HG02885 (cell line): Measurements from ENCODE around the gene NLGN3.
"Not testable (repeated sequence)": the region's sequence is repeated elsewhere in the genome, so short reads cannot be mapped to it uniquely, and the experiment has no call there.

Experiments used
- ATAC-seq: cut with Tn5 transposase; IDR thresholded peaks from one replicate; pipeline ENCODE4 v1.9.1; 2021; ENCODE audit warnings: mild to moderate bottlenecking; ENCODE audit not compliant: unreplicated experiment, poor library complexity

Gene NLGN3

DNA sequence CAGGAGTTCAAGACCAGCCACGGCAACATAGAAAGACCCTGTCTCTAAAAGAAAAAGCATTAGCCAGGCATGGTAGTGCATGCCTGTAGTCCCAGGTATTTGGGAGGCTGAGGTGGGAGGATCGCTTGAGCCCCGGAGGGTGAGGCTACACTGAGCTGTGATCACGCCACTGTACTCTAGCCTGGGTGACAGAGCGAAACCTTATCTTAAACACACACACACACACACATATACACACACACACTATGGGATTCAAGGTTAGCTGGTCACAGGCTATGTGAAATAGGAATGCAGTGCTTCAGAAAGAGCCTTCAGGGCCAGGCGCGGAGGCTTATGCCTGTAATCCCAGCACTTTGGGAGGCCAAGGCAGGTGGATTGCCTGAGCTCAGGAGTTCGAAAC, 23.5 kb downstream of the NLGN3 start:
- no peak for ATAC-seq

DNA sequence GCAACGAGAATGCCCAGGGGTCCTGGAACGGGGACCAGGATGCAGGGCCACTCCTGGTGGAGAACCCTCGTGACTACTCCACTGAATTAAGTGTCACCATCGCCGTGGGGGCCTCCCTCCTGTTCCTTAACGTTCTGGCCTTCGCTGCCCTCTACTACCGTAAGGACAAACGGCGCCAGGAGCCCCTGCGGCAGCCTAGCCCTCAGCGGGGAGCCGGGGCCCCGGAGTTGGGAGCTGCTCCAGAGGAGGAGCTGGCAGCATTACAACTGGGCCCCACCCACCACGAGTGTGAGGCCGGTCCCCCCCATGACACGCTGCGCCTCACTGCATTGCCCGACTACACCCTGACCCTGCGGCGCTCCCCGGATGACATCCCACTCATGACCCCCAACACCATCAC, 24.9 kb downstream of the NLGN3 start:
- ATAC-seq: no peak

DNA sequence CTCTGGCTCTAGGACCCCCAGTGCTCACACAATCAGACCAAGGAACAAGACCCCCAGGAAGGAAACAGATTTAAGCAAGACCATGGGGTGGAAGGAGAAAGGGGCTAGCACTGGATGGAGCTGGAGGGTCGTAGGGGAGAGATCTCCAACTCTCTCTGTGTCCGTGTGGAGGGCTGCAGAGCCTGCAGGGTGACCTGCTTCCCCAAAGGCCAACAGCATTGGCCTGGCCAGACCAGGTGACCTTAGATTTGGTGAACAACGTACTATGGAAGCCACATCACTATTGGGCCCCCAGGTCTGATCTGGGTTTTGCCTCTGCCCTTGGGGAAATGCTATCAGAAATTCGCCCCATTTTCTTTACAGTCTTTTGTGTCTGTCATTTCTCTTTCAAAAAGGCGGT, 26.0 kb downstream of the NLGN3 start:
- no peak for ATAC-seq

DNA sequence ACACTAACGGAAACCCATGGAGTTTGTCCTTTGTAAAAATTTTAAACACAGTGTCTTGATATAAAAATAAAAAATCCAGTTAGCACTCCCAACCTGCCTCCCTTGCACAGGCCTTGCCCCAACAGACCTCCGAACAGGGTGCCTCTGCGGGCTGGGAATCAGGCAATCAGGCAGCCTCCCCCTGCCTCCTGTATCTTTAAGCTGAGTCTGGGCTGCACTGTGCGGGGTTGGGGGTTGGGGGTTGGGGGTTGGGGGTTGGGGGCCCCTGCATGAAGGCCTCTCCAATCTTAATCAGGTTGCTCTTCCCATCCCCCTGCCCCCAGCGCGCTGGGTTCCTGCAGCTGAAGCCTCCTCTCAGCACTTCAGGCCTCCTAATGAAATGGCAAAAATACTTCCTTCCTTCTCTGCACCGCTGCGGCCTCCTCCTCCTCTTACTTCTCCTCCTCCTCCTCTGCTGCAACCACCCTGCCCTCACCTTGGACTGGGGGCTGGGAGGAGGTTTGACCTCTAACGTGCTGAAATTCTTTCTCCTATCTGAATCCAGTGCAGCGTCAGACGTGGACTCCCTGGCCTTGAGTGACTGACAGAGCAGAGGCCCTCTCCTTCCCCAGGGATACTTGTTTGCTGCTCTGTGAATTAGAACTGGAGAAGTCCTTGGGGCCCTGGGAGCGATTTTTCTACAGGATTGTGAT, 26.6 kb downstream of the NLGN3 start:
- no peak for ATAC-seq

GRCh38 chrX:71173440-71173839, 28.8 kb downstream of the NLGN3 start:
- no peak for ATAC-seq

DNA sequence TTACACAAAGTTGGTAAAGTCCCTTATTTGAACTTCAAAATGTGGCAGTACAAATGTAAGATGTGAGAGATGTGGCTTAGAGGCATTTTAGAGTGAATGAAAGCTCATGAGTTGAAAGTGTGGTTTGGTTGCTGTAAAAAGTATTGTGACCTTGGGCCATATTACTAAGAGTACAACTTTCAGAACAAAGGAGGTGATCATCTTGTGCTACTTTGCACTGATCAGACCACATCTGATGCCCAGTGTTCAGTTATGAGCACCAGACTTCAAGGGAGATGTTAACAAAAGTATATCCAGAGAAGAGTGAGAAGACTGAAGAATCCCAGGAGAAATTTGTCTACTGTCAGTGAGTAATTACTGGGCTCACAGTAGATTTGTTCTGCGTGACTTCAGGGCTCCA, 30.2 kb downstream of the NLGN3 start:
- no peak for ATAC-seq

DNA sequence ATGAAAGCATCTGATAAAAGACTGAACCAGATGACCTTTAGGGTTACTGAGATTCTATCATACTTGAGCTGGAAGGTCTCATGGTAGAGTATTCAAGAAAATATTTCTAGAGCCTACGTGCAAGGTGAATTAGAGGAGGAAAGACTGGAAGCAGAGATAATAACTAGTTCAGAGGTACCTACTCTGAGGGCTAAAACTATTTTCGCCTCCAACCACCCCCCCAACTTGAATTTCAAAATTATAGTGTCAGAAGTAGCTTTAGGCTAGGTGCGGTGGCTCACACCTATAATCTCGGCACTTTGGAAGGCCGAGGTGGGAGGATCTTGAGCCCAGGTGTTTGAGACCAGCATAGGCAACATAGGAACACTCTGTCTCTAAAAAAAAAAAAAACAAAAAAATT, 30.9 kb downstream of the NLGN3 start:
- ATAC-seq: no peak

DNA sequence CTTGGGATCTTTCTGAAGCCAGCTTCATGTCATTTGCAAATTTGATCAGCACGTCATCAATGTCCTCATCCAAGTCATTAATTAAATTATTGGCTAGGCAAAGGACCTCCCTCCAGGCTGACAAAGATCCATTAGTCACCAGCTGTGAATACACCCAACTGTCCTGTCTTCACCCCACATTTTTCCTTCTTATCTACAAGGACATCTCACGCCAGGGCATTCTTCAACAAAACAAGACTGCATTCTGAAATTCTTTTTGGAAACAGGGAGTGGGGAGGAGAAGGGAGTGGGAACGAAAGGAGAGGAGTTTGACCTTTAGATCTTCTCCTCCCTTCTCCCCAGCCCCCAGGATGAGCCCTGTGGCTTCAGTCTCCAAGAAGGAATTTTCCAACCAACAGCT, 32.7 kb downstream of the NLGN3 start:
- no peak for ATAC-seq

- ATAC-seq: no peak
Measured at GRCh38 chrX:71178908-71179307, 34.3 kb downstream of the NLGN3 start.

- not testable (repeated sequence) for ATAC-seq
Measured at GRCh38 chrX:71180579-71181265, 36.1 kb downstream of the NLGN3 start.

DNA sequence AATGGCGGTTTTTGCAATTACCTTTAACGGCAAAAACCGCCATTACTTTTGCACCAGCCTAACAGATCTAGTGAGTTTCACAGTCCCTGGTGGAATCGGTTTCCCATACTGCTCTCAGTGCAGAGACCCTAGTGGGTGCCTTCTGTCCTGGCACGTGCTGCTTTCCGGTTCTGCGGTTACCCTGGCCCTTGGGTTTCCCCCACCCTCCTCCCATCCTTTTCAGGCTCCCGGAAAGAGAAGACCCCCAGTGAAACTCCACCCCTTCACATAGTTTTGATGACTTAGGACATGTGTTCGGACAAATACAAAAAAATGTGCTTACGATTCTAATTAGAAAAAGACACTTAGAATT, 36.9 kb downstream of the NLGN3 start:
- peak; percentile 34 for ATAC-seq

DNA sequence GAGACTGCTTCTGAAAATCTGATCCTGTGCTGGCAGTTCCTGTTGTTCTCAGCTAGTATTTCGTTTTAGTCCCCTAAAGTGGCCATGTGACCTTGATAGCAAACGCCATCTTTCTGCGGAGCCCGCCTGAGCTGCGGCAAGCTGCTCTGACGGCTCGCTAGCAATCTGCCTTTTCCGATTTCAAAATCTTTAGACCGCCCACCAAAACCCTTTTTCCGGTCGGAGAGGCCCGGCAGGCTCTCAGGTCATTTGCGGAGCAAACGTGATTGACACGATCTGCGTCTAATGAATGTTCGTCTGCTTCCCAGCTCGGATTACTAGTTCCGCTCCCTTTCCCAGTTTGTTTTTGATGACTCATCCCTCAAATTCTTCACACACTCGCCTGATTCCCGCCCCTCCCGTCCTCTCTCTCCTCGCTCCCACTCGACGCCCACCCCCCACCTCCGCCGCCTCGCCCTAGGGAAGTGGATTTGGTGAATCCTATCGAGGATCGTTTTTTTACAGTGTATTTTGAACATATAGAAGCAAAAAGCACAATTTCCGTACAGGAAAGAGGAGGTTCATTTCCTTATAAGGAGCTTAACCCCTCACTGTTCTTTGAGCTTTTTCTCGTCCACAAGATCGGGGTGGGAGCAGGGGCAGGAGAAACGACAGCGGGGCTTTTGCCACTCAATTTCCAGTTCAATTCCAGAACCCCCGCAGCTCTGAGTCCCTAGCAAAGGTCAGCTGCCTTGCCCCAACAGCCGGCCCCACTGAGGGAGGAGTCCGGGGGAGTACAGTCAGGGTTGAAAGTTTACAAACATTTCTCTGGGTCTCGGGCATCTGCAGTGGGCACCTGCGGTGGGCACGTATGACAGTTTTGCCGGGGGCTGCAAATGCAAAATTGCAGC, 37.5 kb downstream of the NLGN3 start:
- ATAC-seq: peak; percentile 83

- ATAC-seq: no peak
Measured at GRCh38 chrX:71182871-71183270, 38.2 kb downstream of the NLGN3 start.

- no peak for ATAC-seq
Measured at GRCh38 chrX:71183341-71183740, 38.7 kb downstream of the NLGN3 start.

- ATAC-seq: no peak
Measured at GRCh38 chrX:71184092-71184491, 39.5 kb downstream of the NLGN3 start.

DNA sequence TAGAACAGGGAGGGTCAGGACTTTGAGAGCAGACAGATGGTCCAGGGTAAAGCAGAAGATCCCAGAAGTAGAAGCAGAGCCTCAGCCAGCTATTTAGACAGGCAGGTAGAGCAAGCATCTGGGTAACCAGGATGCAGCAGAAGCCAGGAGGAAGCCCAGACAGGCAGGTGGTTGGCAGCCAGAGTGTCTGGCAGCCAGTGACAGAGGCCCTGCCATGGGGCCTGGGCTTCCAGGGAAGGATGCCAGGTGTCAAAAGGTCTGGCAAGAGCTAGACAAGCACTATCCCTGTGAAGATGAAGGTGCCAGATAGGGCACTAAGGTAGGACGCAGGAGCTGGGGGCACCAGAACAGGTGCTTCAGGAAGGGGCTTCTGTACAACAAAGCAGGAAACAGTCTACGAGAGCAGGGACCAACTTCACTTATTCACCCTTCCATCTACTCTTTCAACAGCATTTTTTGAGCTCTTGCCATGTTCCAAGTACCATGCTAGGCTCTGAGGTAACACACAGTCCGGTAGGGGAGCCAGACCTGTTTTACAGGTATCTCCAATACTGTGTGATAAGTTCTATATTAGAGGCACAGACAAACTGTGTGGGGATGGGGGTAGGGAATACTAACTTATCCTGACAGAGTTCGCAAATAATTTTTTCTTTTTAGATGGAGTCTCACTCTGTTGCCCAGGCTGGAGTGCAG, 40.3 kb downstream of the NLGN3 start:
- ATAC-seq: no peak

- ATAC-seq: no peak
Measured at GRCh38 chrX:71191248-71191647, 46.6 kb downstream of the NLGN3 start.

DNA sequence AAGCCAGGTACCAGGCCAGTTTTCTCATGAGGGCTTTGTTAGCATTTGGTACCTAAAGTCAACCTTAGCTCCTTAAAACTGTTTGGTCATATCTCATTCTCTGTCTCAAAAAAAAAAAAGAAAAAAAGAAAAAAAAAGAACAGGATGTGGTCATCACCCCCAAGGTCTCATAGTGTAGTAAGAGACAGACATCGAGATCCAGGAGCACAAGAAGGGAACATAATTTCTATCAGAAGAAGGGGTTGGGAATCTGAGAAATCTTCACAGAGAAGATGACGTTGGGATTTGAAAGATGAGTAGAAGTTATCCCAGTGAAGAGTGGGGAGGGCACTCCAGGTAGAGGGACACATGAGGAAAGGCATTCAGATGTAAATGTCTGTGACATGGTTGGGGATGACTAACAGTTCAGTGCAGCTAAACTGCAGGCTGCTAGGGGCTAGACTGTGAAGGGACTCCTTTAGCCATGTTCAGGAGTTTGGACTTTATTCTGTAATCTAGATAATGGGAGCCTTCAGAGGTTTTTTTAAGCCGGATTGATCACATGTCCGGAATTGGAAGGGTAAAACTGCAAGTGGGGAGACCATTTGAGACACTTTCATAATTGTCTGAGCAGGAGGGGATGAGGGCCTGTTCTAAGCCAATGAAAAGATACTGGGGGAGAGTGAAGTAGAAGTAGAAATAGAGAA, 51.5 kb downstream of the NLGN3 start:
- ATAC-seq: peak; percentile 42

DNA sequence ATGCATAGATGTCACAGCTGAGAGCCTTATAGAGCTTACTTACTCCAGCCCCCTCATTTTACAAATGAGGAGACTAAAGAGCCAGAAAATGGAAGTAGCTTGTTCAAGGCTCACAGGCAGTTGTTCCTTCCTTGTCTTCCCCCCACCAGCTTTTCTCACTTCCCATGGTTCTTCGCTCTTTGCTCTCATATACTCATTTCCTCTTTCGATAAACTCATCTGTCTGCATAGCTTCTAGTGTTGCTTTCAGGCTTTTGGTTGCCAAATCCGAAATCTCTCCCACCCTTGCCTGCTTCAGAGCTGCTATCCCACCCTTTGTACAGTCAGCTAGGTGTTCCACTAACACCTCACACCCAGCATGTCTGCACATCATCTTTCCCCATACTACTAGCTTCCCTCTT, 53.4 kb downstream of the NLGN3 start:
- ATAC-seq: peak; percentile 75
